ENCODE measurements around the gene SLC6A19. TPM values are rescaled to one million over a fixed set of nuclear protein-coding genes. Genes with fewer than 3 reads are reported as not detected.

Gene SLC6A19
- total and polyA plus RNA-seq, 4 donors, result 0.06 TPM; not detected in 3

DNA sequence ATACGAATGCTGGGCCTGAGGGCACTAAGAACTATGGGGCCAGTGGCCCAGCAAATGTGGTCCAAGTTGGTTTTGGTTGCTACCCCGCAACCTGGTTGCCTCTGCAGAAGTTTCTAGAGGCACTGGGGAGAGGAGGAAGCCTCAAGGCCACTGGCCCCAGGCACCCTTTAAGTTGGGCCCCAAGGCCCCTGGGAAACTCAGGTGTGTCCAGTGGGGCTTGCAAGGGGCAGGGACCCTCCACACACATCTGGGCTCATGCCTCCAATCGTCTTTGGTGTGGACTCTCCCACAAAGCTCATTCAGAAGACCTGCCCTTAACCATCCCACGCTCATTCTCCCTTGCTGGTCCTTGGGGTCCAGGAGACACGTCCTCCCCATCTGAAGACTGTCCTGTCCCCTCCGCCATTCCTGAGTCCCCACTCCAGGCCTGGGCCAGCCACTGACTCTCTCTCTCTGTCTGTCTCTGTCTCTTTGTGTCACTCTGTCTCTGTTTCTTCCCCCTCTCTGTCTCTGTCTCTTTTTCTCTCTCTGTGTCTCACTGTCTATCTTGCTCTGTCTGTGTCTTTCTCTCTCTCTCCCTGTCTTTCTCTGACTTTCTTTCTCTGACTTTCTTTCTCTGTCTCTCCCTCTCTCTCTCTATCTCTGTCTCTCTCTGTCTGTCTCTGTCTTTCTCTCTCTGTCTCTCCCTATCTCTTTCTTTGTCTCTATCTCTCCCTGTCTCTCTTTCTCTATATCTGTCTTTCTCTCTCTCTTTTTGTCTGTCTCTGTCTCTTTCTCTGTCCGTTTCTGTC is 3.3 kb upstream of the SLC6A19 start:
- Histone ChIP-seq H3K9ac (ENCODE audit: insufficient read depth in 1 of 2, low read length in 2 of 2) (no peak overlapping the region), H3K27ac (ENCODE audit: low read depth in 1 of 2, low read length in 1 of 2) (no peak overlapping the region), H3K36me3 (ENCODE audit: control insufficient read depth in 4 of 4, insufficient read depth in 4 of 4, low read length in 4 of 4) (no peaks in the 10 kb centered on the region), H3K9me3 (ENCODE audit: control insufficient read depth in 4 of 4, insufficient read depth in 3 of 4, low read length in 3 of 4) (peaks cover 0 to 3% (median 0%) of the 10 kb centered on the region in 4 donors), H3K4me3 (no peak overlapping the region), H3K4me1 (ENCODE audit: control insufficient read depth in 5 of 5, insufficient read depth in 5 of 5, low read length in 5 of 5) (no peaks in the 10 kb centered on the region), H3K27me3 (ENCODE audit: control insufficient read depth in 3 of 3, insufficient read depth in 3 of 3, low read length in 2 of 3) (peaks cover 8 to 17% (median 14%) of the 10 kb centered on the region in 3 donors)
- DNase-seq (no peak), ATAC-seq (ENCODE audit: insufficient read depth, low FRiP score) (no peak)
- TF ChIP-seq, protein P1, sequence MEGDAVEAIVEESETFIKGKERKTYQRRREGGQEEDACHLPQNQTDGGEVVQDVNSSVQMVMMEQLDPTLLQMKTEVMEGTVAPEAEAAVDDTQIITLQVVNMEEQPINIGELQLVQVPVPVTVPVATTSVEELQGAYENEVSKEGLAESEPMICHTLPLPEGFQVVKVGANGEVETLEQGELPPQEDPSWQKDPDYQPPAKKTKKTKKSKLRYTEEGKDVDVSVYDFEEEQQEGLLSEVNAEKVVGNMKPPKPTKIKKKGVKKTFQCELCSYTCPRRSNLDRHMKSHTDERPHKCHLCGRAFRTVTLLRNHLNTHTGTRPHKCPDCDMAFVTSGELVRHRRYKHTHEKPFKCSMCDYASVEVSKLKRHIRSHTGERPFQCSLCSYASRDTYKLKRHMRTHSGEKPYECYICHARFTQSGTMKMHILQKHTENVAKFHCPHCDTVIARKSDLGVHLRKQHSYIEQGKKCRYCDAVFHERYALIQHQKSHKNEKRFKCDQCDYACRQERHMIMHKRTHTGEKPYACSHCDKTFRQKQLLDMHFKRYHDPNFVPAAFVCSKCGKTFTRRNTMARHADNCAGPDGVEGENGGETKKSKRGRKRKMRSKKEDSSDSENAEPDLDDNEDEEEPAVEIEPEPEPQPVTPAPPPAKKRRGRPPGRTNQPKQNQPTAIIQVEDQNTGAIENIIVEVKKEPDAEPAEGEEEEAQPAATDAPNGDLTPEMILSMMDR (IDR thresholded peaks at IDR 0.05; ENCODE audit: control extremely low read depth, extremely low read depth), result no peak
- WGBS, 2 donors, result 85 to 91% methylated on average over 7 of the region's 7 CpGs

- Histone ChIP-seq H3K27ac (ENCODE audit: low read depth in 1 of 2, low read length in 1 of 2) (no peak overlapping the region), H3K9ac (ENCODE audit: insufficient read depth in 1 of 2, low read length in 2 of 2) (no peak overlapping the region), H3K9me3 (ENCODE audit: control insufficient read depth in 4 of 4, insufficient read depth in 3 of 4, low read length in 3 of 4) (no peaks in the 10 kb centered on the region), H3K36me3 (ENCODE audit: control insufficient read depth in 4 of 4, insufficient read depth in 4 of 4, low read length in 4 of 4) (no peaks in the 10 kb centered on the region), H3K27me3 (ENCODE audit: control insufficient read depth in 3 of 3, insufficient read depth in 3 of 3, low read length in 2 of 3) (peaks cover 8 to 14% (median 10%) of the 10 kb centered on the region in 3 donors), H3K4me3 (no peak overlapping the region), H3K4me1 (ENCODE audit: control insufficient read depth in 5 of 5, insufficient read depth in 5 of 5, low read length in 5 of 5) (peaks cover 0 to 6% (median 0%) of the 10 kb centered on the region in 5 donors)
- ATAC-seq (ENCODE audit: insufficient read depth, low FRiP score) (no peak), DNase-seq (no peak)
- TF ChIP-seq, protein P1 (IDR thresholded peaks at IDR 0.05; ENCODE audit: control extremely low read depth, extremely low read depth), result no peak
Observed at GRCh38 chr5:1199340-1199648, 2.1 kb upstream of the SLC6A19 start.

DNA sequence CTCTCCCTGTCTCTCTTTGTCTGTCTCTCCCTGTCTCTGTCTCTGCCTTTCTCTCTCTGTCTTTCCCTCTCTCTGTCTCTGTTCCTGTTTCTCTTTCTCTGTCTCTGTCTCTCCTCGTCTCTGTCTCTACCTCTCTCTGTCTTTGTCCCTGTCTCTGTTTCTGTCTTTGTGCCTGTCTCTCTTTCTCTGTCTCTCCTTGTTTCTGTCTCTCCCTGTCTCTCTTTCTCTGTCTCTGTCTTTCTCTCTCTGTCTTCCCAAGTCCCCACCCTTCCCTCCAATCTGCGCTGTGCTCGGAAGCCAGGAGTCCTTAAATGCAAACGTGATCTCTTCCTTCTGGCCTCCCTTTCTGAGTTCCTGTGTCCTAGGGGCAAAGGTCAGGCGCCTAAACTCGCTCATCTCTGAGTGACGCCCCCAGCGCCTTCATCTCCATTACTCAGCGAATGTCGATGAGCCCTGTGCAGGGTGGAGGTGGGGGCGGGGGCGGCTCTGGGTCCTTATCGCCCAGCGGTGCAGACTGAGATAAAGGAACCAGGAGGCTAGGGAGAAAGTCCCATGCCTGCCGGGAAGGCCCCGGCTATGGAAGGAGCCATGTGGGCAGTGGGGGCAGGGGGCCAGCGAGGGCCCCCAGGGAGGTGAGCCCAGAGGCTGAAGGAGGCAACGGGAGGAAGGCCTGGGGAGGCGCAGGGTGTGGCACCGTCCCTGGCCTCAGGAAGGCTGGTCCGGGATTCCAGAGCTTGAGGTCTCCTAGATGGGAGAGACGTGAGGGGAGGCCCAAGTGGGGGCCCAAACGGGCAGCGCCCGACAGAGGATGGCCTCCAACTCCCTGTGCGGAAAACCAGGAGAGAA is 1.5 kb upstream of the SLC6A19 start:
- H3K4me1 ChIP-seq (ENCODE audit: control insufficient read depth in 5 of 5, insufficient read depth in 5 of 5, low read length in 5 of 5), result peaks cover 0 to 12% (median under 1%) of the 10 kb centered on the region in 5 donors
- no peak overlapping the region for H3K9ac ChIP-seq (ENCODE audit: insufficient read depth in 1 of 2, low read length in 2 of 2)
- H3K36me3 ChIP-seq (ENCODE audit: control insufficient read depth in 4 of 4, insufficient read depth in 4 of 4, low read length in 4 of 4), result no peaks in the 10 kb centered on the region
- no peak overlapping the region for H3K27ac ChIP-seq (ENCODE audit: low read depth in 1 of 2, low read length in 1 of 2)
- no peaks in the 10 kb centered on the region for H3K9me3 ChIP-seq (ENCODE audit: control insufficient read depth in 4 of 4, insufficient read depth in 3 of 4, low read length in 3 of 4)
- H3K4me3 ChIP-seq, result no peak overlapping the region
- ATAC-seq (ENCODE audit: insufficient read depth, low FRiP score) (no peak), DNase-seq (no peak)
- WGBS, 2 donors, result 40 to 59% methylated on average over 26 of the region's 26 CpGs
- TF ChIP-seq, protein P1 (IDR thresholded peaks at IDR 0.05; ENCODE audit: control extremely low read depth, extremely low read depth), result no peak
- H3K27me3 ChIP-seq (ENCODE audit: control insufficient read depth in 3 of 3, insufficient read depth in 3 of 3, low read length in 2 of 3), result peaks cover 8 to 14% (median 10%) of the 10 kb centered on the region in 3 donors

Data from lung (tissue), 12 donors.